ENCODE data around the gene ADRA2A.

- TF ChIP-seq ZNF341 (tag by site-specific recombination; IDR thresholded peaks at IDR 0.05; ENCODE audit: low read depth) = no peak
- TF ChIP-seq, protein P1, sequence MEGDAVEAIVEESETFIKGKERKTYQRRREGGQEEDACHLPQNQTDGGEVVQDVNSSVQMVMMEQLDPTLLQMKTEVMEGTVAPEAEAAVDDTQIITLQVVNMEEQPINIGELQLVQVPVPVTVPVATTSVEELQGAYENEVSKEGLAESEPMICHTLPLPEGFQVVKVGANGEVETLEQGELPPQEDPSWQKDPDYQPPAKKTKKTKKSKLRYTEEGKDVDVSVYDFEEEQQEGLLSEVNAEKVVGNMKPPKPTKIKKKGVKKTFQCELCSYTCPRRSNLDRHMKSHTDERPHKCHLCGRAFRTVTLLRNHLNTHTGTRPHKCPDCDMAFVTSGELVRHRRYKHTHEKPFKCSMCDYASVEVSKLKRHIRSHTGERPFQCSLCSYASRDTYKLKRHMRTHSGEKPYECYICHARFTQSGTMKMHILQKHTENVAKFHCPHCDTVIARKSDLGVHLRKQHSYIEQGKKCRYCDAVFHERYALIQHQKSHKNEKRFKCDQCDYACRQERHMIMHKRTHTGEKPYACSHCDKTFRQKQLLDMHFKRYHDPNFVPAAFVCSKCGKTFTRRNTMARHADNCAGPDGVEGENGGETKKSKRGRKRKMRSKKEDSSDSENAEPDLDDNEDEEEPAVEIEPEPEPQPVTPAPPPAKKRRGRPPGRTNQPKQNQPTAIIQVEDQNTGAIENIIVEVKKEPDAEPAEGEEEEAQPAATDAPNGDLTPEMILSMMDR (tag by site-specific recombination; IDR thresholded peaks at IDR 0.05) = no peak
- TF ChIP-seq, protein P2, sequence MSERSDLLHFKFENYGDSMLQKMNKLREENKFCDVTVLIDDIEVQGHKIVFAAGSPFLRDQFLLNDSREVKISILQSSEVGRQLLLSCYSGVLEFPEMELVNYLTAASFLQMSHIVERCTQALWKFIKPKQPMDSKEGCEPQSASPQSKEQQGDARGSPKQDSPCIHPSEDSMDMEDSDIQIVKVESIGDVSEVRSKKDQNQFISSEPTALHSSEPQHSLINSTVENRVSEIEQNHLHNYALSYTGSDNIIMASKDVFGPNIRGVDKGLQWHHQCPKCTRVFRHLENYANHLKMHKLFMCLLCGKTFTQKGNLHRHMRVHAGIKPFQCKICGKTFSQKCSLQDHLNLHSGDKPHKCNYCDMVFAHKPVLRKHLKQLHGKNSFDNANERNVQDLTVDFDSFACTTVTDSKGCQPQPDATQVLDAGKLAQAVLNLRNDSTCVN (tag by site-specific recombination; optimal IDR thresholded peaks at IDR 0.05) = no peak
- no peak for TF ChIP-seq ZNF169 (tag by site-specific recombination; IDR thresholded peaks at IDR 0.05)
- no peak for TF ChIP-seq ZNF510 (tag by site-specific recombination; IDR thresholded peaks at IDR 0.05; ENCODE audit: insufficient replicate concordance)
- no peak for TF ChIP-seq GLI2 (tag by site-specific recombination; IDR thresholded peaks at IDR 0.05; ENCODE audit: borderline replicate concordance, low read depth)
- TF ChIP-seq ZNF10 (tag by site-specific recombination; IDR thresholded peaks at IDR 0.05) = no peak
Measured at GRCh38 chr10:111116211-111116610, 39.4 kb downstream of the ADRA2A start.

Measured in HEK293 (cell line).